HG03175 (cell line): ENCODE data around the gene CDCA5.

ENCODE experiments used
- ATAC-seq: cut with Tn5 transposase; IDR thresholded peaks from one replicate; pipeline ENCODE4 v1.9.1; 2021; ENCODE audit warnings: mild to moderate bottlenecking, moderate library complexity; ENCODE audit not compliant: unreplicated experiment

CDCA5 gene

GRCh38 chr11:65083834-65084597 is at the start of gene CDCA5, which contains the start of gene ZFPL1:
TSS of gene CDCA5 (minus strand) at chr11:65084040. CDS start at chr11:65083978, 62 bp downstream.
TSS of gene ZFPL1 (plus strand) at chr11:65084222. CDS start at chr11:65084699, 477 bp downstream.
- peak; percentile 79 for ATAC-seq

GRCh38 chr11:65132988-65133700 is 49.3 kb upstream of the CDCA5 start:
- no peak for ATAC-seq

- peak; percentile 36 for ATAC-seq
These were observed 48.6 kb upstream of the CDCA5 start for GRCh38 chr11:65132238-65132987.

GRCh38 chr11:65131895-65132237 is 48.0 kb upstream of the CDCA5 start:
- ATAC-seq, result no peak

- ATAC-seq, result no peak
These were observed 47.6 kb upstream of the CDCA5 start for GRCh38 chr11:65131417-65131776.

- ATAC-seq, result no peak
These were observed 47.0 kb upstream of the CDCA5 start for GRCh38 chr11:65130631-65131416.

- ATAC-seq, result no peak
These were observed 46.0 kb upstream of the CDCA5 start for GRCh38 chr11:65129649-65130441.

- no peak for ATAC-seq
These were observed 44.6 kb upstream of the CDCA5 start for GRCh38 chr11:65128182-65129145.

- ATAC-seq, result no peak
These were observed 43.8 kb upstream of the CDCA5 start for GRCh38 chr11:65127473-65128181.

- ATAC-seq, result no peak
These were observed 42.9 kb upstream of the CDCA5 start for GRCh38 chr11:65126624-65127274.

GRCh38 chr11:65125197-65126056 is 41.6 kb upstream of the CDCA5 start:
- no peak for ATAC-seq

- no peak for ATAC-seq
These were observed 40.8 kb upstream of the CDCA5 start for GRCh38 chr11:65124480-65125196.

- peak; percentile 81 for ATAC-seq
These were observed 38.2 kb upstream of the CDCA5 start, which contains the start of the genes FAU and MRPL49 for GRCh38 chr11:65121865-65122696. TSS of gene FAU (minus strand) at chr11:65122134. CDS start at chr11:65121813, 321 bp downstream. TSS of gene MRPL49 (plus strand) at chr11:65122321. CDS start at chr11:65122347, 26 bp downstream.

GRCh38 chr11:65121447-65121864 is 37.6 kb upstream of the CDCA5 start:
- ATAC-seq, result no peak

- ATAC-seq, result no peak
These were observed 37.0 kb upstream of the CDCA5 start for GRCh38 chr11:65120831-65121230.
